Astrocyte (in vitro differentiated cells and primary cell): ENCODE results near the gene OSTC. TPM values are rescaled to one million over a fixed set of nuclear protein-coding genes. Genes with fewer than 3 reads are reported as not detected.

Source experiments
- DNase-seq: peaks from one replicate; pipeline ENCODE4 v3.0.0-alpha.2; 2010; ENCODE audit warnings: low read depth
- FAIRE-seq: peaks from 2 replicates; lab custom pipeline; 2011; peaks lifted over from hg19 to GRCh38; lab: Jason Lieb, UNC
- H2AFZ ChIP-seq: 2 replicates; pipeline ENCODE4 v1.6.0; 2012; ENCODE audit warnings: low read depth, low read length, inconsistent platforms
- H3K27ac ChIP-seq: 2 replicates; pipeline ENCODE4 v1.5.1; 2011; ENCODE audit warnings: low read depth, low read length, inconsistent platforms
- H3K27me3 ChIP-seq: 2 replicates; pipeline ENCODE4 v1.6.0; 2011; ENCODE audit warnings: low read length, inconsistent platforms; ENCODE audit not compliant: insufficient read depth
- H3K36me3 ChIP-seq: 2 replicates; pipeline ENCODE4 v1.5.1; 2011; ENCODE audit warnings: low read length, inconsistent platforms; ENCODE audit not compliant: insufficient read depth
- H3K4me1 ChIP-seq: 2 replicates; pipeline ENCODE4 v1.5.1; 2011; ENCODE audit warnings: low read length, inconsistent platforms; ENCODE audit not compliant: insufficient read depth
- H3K4me2 ChIP-seq: 2 replicates; pipeline ENCODE4 v1.6.0; 2012; ENCODE audit warnings: low read length, inconsistent platforms
- H3K4me3 ChIP-seq: 2 replicates; pipeline ENCODE4 v1.5.1; 2011; ENCODE audit warnings: low read depth, mild to moderate bottlenecking, low read length, inconsistent platforms; ENCODE audit not compliant: insufficient read depth
- H3K79me2 ChIP-seq: 2 replicates; pipeline ENCODE4 v1.6.0; 2012; ENCODE audit warnings: mild to moderate bottlenecking, low read length, inconsistent platforms; ENCODE audit not compliant: insufficient read depth
- H3K9ac ChIP-seq: 2 replicates; pipeline ENCODE4 v1.6.0; 2012; ENCODE audit warnings: mild to moderate bottlenecking, low read length, inconsistent platforms
- H3K9me3 ChIP-seq: 2 replicates; pipeline ENCODE4 v1.5.1; 2012; ENCODE audit warnings: low read depth, mild to moderate bottlenecking, low read length, inconsistent platforms; ENCODE audit not compliant: insufficient read depth
- H4K20me1 ChIP-seq: 2 replicates; pipeline ENCODE4 v1.6.0; 2012; ENCODE audit warnings: low read length, inconsistent platforms; ENCODE audit not compliant: insufficient read depth
- H3K27ac Mint-ChIP-seq: one replicate; pipeline ENCODE4 v1.8.0; 2021; ENCODE audit warnings: mild to moderate bottlenecking, mixed read lengths; ENCODE audit not compliant: unreplicated experiment
- H3K27me3 Mint-ChIP-seq: one replicate; pipeline ENCODE4 v1.8.0; 2021; ENCODE audit warnings: low read depth, mixed read lengths; ENCODE audit not compliant: unreplicated experiment
- H3K36me3 Mint-ChIP-seq: one replicate; pipeline ENCODE4 v1.8.0; 2021; ENCODE audit warnings: low read depth, mixed read lengths; ENCODE audit not compliant: unreplicated experiment
- H3K4me1 Mint-ChIP-seq: one replicate; pipeline ENCODE4 v1.8.0; 2021; ENCODE audit warnings: low read depth, mixed read lengths; ENCODE audit not compliant: unreplicated experiment
- H3K4me3 Mint-ChIP-seq: one replicate; pipeline ENCODE4 v1.8.0; 2021; ENCODE audit warnings: mild to moderate bottlenecking, moderate library complexity, mixed read lengths; ENCODE audit not compliant: unreplicated experiment
- H3K9me3 Mint-ChIP-seq: one replicate; pipeline ENCODE4 v1.8.0; 2021; ENCODE audit warnings: mild to moderate bottlenecking, mixed read lengths; ENCODE audit not compliant: unreplicated experiment
- EZH2 ChIP-seq: IDR thresholded peaks from 2 replicates; pipeline ENCODE4 v1.6.1; 2012; ENCODE audit warnings: mild to moderate bottlenecking, low read length, inconsistent platforms; ENCODE audit not compliant: insufficient read depth
- total RNA-seq: library from RNA; stranded (reverse); gene quantifications from 2 replicates; pipeline ENCODE4 v1.2.1, GENCODE V29; 2021
- TF ChIP-seq, protein P1 (sequence below): IDR thresholded peaks from 2 replicates; pipeline ENCODE4 v1.5.1; 2011; ENCODE audit warnings: low read depth, mild to moderate bottlenecking, inconsistent platforms, low read length, moderate library complexity; ENCODE audit not compliant: insufficient read depth

Gene OSTC
- total RNA-seq, 1 donor from 2014 or later, result 240 TPM

DNA sequence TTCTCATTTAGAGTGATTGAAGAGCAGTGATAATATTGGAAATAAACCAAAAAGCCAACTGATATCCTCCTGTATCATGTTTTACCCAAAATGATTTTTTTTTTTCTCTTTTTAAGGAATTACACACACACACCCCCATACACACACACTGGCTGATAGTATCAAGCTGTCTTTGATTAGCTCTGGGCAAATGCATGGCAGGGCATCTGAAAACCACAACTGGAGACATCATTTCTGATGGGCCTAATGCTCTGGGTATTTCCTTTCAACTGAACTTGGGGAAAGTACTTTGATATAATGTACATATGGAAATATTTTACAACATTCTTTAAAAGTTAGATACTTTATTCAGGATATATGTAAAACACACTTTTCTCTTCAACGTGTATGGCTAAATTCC lies 14.2 kb upstream of the OSTC start:
- no peak overlapping the region for H3K4me2 ChIP-seq
- H2AFZ ChIP-seq, result no peak overlapping the region
- H3K36me3 ChIP-seq, result peaks cover 36% of the 10 kb centered on the region
- Mint-ChIP-seq H3K27ac (no peak overlapping the region), H3K9me3 (no peaks in the 10 kb centered on the region), H3K27me3 (no peaks in the 10 kb centered on the region), H3K4me1 (peaks cover 8% of the 10 kb centered on the region), H3K4me3 (no peak overlapping the region), H3K36me3 (peaks cover 17% of the 10 kb centered on the region)
- DNase-seq (no peak), FAIRE-seq (no peak)
- no peaks in the 10 kb centered on the region for H3K27me3 ChIP-seq
- no peaks in the 10 kb centered on the region for H3K79me2 ChIP-seq
- no peaks in the 10 kb centered on the region for H3K9me3 ChIP-seq
- peaks cover 8% of the 10 kb centered on the region for H4K20me1 ChIP-seq
- H3K4me1 ChIP-seq, result no peaks in the 10 kb centered on the region
- no peak overlapping the region for H3K9ac ChIP-seq
- no peak overlapping the region for H3K4me3 ChIP-seq
- no peak for TF ChIP-seq EZH2
- TF ChIP-seq, protein P1, sequence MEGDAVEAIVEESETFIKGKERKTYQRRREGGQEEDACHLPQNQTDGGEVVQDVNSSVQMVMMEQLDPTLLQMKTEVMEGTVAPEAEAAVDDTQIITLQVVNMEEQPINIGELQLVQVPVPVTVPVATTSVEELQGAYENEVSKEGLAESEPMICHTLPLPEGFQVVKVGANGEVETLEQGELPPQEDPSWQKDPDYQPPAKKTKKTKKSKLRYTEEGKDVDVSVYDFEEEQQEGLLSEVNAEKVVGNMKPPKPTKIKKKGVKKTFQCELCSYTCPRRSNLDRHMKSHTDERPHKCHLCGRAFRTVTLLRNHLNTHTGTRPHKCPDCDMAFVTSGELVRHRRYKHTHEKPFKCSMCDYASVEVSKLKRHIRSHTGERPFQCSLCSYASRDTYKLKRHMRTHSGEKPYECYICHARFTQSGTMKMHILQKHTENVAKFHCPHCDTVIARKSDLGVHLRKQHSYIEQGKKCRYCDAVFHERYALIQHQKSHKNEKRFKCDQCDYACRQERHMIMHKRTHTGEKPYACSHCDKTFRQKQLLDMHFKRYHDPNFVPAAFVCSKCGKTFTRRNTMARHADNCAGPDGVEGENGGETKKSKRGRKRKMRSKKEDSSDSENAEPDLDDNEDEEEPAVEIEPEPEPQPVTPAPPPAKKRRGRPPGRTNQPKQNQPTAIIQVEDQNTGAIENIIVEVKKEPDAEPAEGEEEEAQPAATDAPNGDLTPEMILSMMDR, result no peak
- H3K27ac ChIP-seq, result no peak overlapping the region

DNA sequence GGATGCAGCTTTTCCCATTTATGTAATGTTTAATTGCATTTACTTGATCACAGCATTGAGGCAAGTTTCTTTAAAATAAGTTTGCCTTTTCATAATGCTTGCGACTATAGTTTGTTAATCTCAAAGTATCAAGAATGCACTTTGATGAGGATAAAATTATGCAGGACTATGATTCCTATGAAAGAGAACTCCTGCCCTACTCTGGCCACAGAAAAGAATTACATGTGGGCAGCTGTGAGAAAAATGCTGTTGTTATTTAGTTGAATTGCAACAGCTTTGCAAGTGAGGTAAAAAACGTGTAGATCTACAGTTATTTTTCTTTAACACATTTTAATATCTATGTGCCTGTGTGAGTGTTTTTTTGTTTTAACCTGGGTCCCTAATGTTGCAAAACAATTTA lies 12.5 kb upstream of the OSTC start:
- peaks cover 6% of the 10 kb centered on the region for H3K4me1 Mint-ChIP-seq
- DNase-seq (no peak), FAIRE-seq (peak; percentile 17)
- no peaks in the 10 kb centered on the region for H3K4me1 ChIP-seq
- no peaks in the 10 kb centered on the region for H4K20me1 ChIP-seq
- H3K9me3 Mint-ChIP-seq, result no peaks in the 10 kb centered on the region
- H3K36me3 ChIP-seq, result peaks cover 20% of the 10 kb centered on the region
- no peak for TF ChIP-seq EZH2
- TF ChIP-seq, protein P1, result peak; percentile 10
- H3K27me3 Mint-ChIP-seq, result no peaks in the 10 kb centered on the region
- H3K27me3 ChIP-seq, result no peaks in the 10 kb centered on the region
- no peak overlapping the region for H3K27ac ChIP-seq
- peaks cover 14% of the 10 kb centered on the region for H3K36me3 Mint-ChIP-seq
- no peaks in the 10 kb centered on the region for H3K79me2 ChIP-seq
- no peak overlapping the region for H3K4me2 ChIP-seq
- no peak overlapping the region for H3K9ac ChIP-seq
- no peak overlapping the region for H3K4me3 Mint-ChIP-seq
- H3K9me3 ChIP-seq, result no peaks in the 10 kb centered on the region
- no peak overlapping the region for H3K4me3 ChIP-seq
- H3K27ac Mint-ChIP-seq, result no peak overlapping the region
- no peak overlapping the region for H2AFZ ChIP-seq

DNA sequence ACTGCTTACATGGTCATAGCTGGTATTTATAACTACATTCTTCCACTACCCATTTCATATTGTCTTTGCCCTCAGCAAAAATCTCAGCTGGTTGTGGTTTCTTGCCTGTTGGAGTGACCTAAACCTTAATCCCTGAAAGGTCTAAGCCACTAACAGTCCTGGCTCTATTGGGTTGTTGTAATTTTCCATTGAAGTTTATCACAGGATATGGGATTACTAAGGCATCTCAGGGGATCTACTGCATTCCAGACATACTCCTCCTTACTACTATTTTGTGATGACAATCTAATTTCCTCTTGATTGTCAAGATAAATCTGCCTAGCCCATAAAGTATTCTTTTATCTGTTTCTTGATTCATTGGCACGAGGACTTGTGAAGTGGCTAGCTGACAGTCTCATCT lies 6.2 kb upstream of the OSTC start:
- peak; percentile 33 for DNase-seq

More for the DNA sequence above, 6.2 kb upstream of the OSTC start:
- no peaks in the 10 kb centered on the region for H3K79me2 ChIP-seq
- H3K9ac ChIP-seq, result no peak overlapping the region
- H3K27me3 Mint-ChIP-seq, result no peaks in the 10 kb centered on the region
- no peaks in the 10 kb centered on the region for H3K9me3 ChIP-seq
- TF ChIP-seq EZH2, result no peak
- TF ChIP-seq, protein P1, result no peak
- peaks cover 5% of the 10 kb centered on the region for H3K4me1 ChIP-seq
- H3K27ac Mint-ChIP-seq, result peak overlapping the region; percentile 5
- peaks cover 10% of the 10 kb centered on the region for H3K4me1 Mint-ChIP-seq
- peak; percentile 91 for FAIRE-seq
- H3K4me3 Mint-ChIP-seq, result no peak overlapping the region
- no peaks in the 10 kb centered on the region for H4K20me1 ChIP-seq
- peak overlapping the region; percentile 16 for H3K4me2 ChIP-seq
- H3K4me3 ChIP-seq, result no peak overlapping the region
- H2AFZ ChIP-seq, result no peak overlapping the region
- H3K9me3 Mint-ChIP-seq, result no peaks in the 10 kb centered on the region
- H3K27ac ChIP-seq, result no peak overlapping the region
- H3K27me3 ChIP-seq, result no peaks in the 10 kb centered on the region
- peaks cover 3% of the 10 kb centered on the region for H3K36me3 Mint-ChIP-seq
- H3K36me3 ChIP-seq, result no peaks in the 10 kb centered on the region
